Fibroblast of mammary gland (primary cell): ENCODE data around the gene CSMD2.

Experiments used
- DNase-seq: peaks from one replicate; pipeline ENCODE4 v3.0.0-alpha.2; 2010; ENCODE audit warnings: low read depth
- H3K4me3 ChIP-seq: 2 replicates; pipeline ENCODE4 v1.5.1; 2011; ENCODE audit warnings: low read depth, mild to moderate bottlenecking, low read length, moderate library complexity; ENCODE audit not compliant: control insufficient read depth
- CTCF ChIP-seq: conservative IDR thresholded peaks from 2 replicates; pipeline ENCODE4 v1.5.1; 2011; ENCODE audit warnings: low read depth, low read length, inconsistent platforms; ENCODE audit not compliant: control insufficient read depth, insufficient read depth

The CSMD2 gene

GRCh38 chr1:34166625-34167361 lies 1.8 kb upstream of the CSMD2 start:
- no peak overlapping the region for H3K4me3 ChIP-seq
- no peak for DNase-seq
- TF ChIP-seq CTCF = no peak

- no peak for DNase-seq
- no peak overlapping the region for H3K4me3 ChIP-seq
- TF ChIP-seq CTCF = no peak
These were observed 1.2 kb upstream of the CSMD2 start for GRCh38 chr1:34166191-34166624.

- DNase-seq = peak; percentile 6
- TF ChIP-seq CTCF = no peak
- H3K4me3 ChIP-seq = peak overlapping the region; percentile 9
These were observed 442 bp upstream of the CSMD2 start for GRCh38 chr1:34165422-34165921.

GRCh38 chr1:34163792-34164731 lies 968 bp downstream of the CSMD2 start:
- DNase-seq = no peak
- H3K4me3 ChIP-seq = peak overlapping the region; percentile 33
- TF ChIP-seq CTCF = no peak

- peak; percentile 70 for TF ChIP-seq CTCF
- DNase-seq = peak; percentile 87
- peak overlapping the region; percentile 29 for H3K4me3 ChIP-seq
These were observed 1.9 kb downstream of the CSMD2 start for GRCh38 chr1:34162852-34163766.

- no peak overlapping the region for H3K4me3 ChIP-seq
- no peak for TF ChIP-seq CTCF
- DNase-seq = no peak
These were observed 8.3 kb downstream of the CSMD2 start for GRCh38 chr1:34156739-34157138.
